Measurements from ENCODE around the gene SNX5.

Gene SNX5

GRCh38 chr20:17948442-17948841 is 20.2 kb downstream of the SNX5 start:
- TF ChIP-seq CTCF (conservative IDR thresholded peaks at IDR 0.05; ENCODE audit: low read depth, low read length): no peak
- DNase-seq (ENCODE audit: low read depth): no peak
- H3K4me3 ChIP-seq (ENCODE audit: low read depth, low read length): no peak overlapping the region

GRCh38 chr20:17947474-17947815 is 21.1 kb downstream of the SNX5 start:
- H3K4me3 ChIP-seq (ENCODE audit: low read depth, low read length): no peak overlapping the region
- TF ChIP-seq CTCF (conservative IDR thresholded peaks at IDR 0.05; ENCODE audit: low read depth, low read length): no peak
- DNase-seq (ENCODE audit: low read depth): no peak

- DNase-seq (ENCODE audit: low read depth): no peak
- no peak overlapping the region for H3K4me3 ChIP-seq (ENCODE audit: low read depth, low read length)
- no peak for TF ChIP-seq CTCF (conservative IDR thresholded peaks at IDR 0.05; ENCODE audit: low read depth, low read length)
Measured at GRCh38 chr20:17946572-17947473, 21.8 kb downstream of the SNX5 start.

- no peak overlapping the region for H3K4me3 ChIP-seq (ENCODE audit: low read depth, low read length)
- no peak for TF ChIP-seq CTCF (conservative IDR thresholded peaks at IDR 0.05; ENCODE audit: low read depth, low read length)
Measured at GRCh38 chr20:17946040-17946439, 22.6 kb downstream of the SNX5 start.

GRCh38 chr20:17944854-17945474 is 23.6 kb downstream of the SNX5 start:
- DNase-seq (ENCODE audit: low read depth): no peak
- H3K4me3 ChIP-seq (ENCODE audit: low read depth, low read length): no peak overlapping the region
- no peak for TF ChIP-seq CTCF (conservative IDR thresholded peaks at IDR 0.05; ENCODE audit: low read depth, low read length)

More at GRCh38 chr20:17946040-17946439, 22.6 kb downstream of the SNX5 start:
- no peak for DNase-seq (ENCODE audit: low read depth)

- no peak for TF ChIP-seq CTCF (conservative IDR thresholded peaks at IDR 0.05; ENCODE audit: low read depth, low read length)
- DNase-seq (ENCODE audit: low read depth): no peak
- H3K4me3 ChIP-seq (ENCODE audit: low read depth, low read length): no peak overlapping the region
Measured at GRCh38 chr20:17943343-17943742, 25.3 kb downstream of the SNX5 start.
